Fibroblast of villous mesenchyme (primary cell): ENCODE data around the gene SEMA6A. TPM values are rescaled to one million over a fixed set of nuclear protein-coding genes. Genes with fewer than 3 reads are reported as not detected.

Experiments
- DNase-seq: peaks from one replicate; pipeline ENCODE4 v3.0.0-alpha.2; 2010; ENCODE audit warnings: low read depth
- H3K4me3 ChIP-seq: 2 replicates; pipeline ENCODE4 v1.5.1; 2011; ENCODE audit warnings: low read depth, mild to moderate bottlenecking, low read length
- CTCF ChIP-seq: IDR thresholded peaks from 2 replicates; pipeline ENCODE4 v1.5.1; 2012; ENCODE audit warnings: low read depth, mild to moderate bottlenecking, low read length; ENCODE audit not compliant: insufficient read depth
- total RNA-seq: library from RNA; depleted of rRNA; stranded (reverse); fragments of >200 nt; gene quantifications from 2 replicates; pipeline ENCODE4 v1.2.3, GENCODE V29; 2012

The SEMA6A gene
- total RNA-seq, result 0.97 and 2.2 TPM in 2 replicates

GRCh38 chr5:116574367-116575325 lies at the start of gene SEMA6A:
Gene SEMA6A, minus strand, starts transcription at chr5:116574823. Its CDS starts 69,879 bp downstream, at chr5:116504944.
- H3K4me3 ChIP-seq, result peak within 1 kb of the TSS; percentile 61
- DNase-seq, result peak; percentile 80
- TF ChIP-seq CTCF, result no peak

DNA sequence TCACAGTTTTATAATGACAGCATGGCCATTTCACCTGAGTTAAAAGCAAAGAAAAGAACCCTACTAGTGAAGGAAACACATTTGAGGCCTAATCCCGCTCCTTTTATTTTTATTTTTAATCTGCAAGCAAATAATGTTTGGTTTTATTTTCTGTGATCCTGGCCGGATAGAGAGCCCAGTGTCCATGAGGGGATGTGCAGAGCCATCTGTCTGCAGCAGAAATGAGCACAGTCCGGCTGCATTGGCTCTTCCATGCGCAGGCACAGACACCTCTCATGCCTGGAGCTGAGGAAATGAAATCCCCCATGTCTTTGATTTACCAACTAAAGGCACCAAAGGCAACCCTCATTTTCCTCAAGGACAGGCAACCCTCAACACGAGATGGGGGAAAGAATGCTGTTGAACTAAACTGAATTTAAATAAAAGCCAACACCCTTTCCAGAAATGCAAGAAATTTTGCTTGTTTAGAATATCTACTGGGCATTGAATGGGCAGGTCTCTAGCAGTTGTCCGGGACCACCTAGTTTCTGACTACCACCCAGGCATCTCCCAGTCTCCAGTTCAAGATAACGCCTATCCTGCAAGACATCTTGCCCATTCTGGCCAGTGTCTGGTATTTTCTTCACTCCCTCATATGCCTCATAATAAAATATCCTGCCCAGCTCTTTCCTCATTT lies 47.9 kb upstream of the SEMA6A start:
- no peak for DNase-seq
- TF ChIP-seq CTCF, result no peak
- H3K4me3 ChIP-seq, result no peak overlapping the region

DNA sequence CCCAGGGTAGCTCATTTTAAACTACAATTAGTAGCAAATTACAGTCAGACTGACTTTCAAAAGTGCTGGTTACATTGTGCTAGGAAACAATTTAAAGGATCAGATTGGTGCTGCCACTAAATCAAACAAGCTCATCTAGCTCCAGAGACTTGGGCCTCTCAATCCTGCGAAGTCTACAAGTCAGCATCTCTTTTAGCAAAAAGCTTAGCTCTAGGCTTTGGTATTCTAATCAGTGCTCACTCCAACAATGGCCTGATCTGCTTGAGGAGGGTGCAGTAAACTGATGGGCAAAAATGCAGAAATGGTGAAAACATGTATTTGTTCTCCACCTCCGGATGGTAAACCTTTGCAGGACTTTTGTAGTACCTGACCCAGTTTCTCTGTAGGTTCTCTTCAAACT lies 47.0 kb upstream of the SEMA6A start:
- no peak for TF ChIP-seq CTCF

DNA sequence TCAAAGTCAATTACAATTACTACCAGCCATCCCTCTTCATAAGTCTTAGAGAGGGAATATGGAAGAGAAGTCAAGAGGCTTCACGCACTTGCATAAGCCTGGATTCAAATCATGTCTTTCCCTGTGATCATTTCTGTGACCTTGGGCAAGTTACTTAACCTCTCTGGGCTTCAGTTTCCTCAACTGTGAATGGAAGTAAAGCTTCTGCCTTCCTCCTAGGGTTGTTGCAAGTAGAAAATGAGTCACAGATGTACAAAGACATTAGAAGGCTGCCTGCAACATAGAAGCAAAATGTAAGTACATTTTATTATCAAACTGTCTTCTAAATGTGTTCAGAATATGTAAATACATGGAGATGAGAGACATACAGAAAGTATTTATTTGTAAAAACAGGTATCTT lies 42.3 kb upstream of the SEMA6A start:
- DNase-seq, result no peak
- no peak for TF ChIP-seq CTCF
- no peak overlapping the region for H3K4me3 ChIP-seq

More for the DNA sequence above, 47.0 kb upstream of the SEMA6A start:
- no peak overlapping the region for H3K4me3 ChIP-seq
- DNase-seq, result no peak

- H3K4me3 ChIP-seq, result no peak overlapping the region
- no peak for TF ChIP-seq CTCF
- no peak for DNase-seq
These were observed 39.9 kb upstream of the SEMA6A start for GRCh38 chr5:116614603-116614920.

GRCh38 chr5:116613445-116613844 lies 38.8 kb upstream of the SEMA6A start:
- no peak overlapping the region for H3K4me3 ChIP-seq
- no peak for DNase-seq
- TF ChIP-seq CTCF, result no peak
